SIG-M5 treated with dmso at 0.1 percent for 504 hours (cell line): ENCODE results near the gene CISTR.
"Not testable (repeated sequence)": the region's sequence is repeated elsewhere in the genome, so short reads cannot be mapped to it uniquely, and the experiment has no call there.

Experiments used
- DNase-seq: peaks from one replicate; lab custom pipeline; 2025; ENCODE audit not compliant: unreplicated experiment; lab: John Stamatoyannopoulos, UW

Gene CISTR

GRCh38 chr12:53720946-53721345, 30.8 kb downstream of the CISTR start:
- DNase-seq: no peak

GRCh38 chr12:53719649-53720048, 32.1 kb downstream of the CISTR start:
- no peak for DNase-seq

GRCh38 chr12:53718567-53718966, 33.2 kb downstream of the CISTR start:
- not testable (repeated sequence) for DNase-seq

- no peak for DNase-seq
Observed at GRCh38 chr12:53717319-53717718, 34.5 kb downstream of the CISTR start.

- no peak for DNase-seq
Observed at GRCh38 chr12:53714004-53714403, 37.8 kb downstream of the CISTR start.

- no peak for DNase-seq
Observed at GRCh38 chr12:53713516-53713915, 38.3 kb downstream of the CISTR start.

- no peak for DNase-seq
Observed at GRCh38 chr12:53712059-53712643, 39.6 kb downstream of the CISTR start.

- no peak for DNase-seq
Observed at GRCh38 chr12:53710091-53710490, 41.7 kb downstream of the CISTR start.

- no peak for DNase-seq
Observed at GRCh38 chr12:53709671-53710070, 42.1 kb downstream of the CISTR start.

GRCh38 chr12:53706080-53706479, 45.7 kb downstream of the CISTR start:
- DNase-seq: no peak

- DNase-seq: no peak
Observed at GRCh38 chr12:53703756-53704155, 48.0 kb downstream of the CISTR start.

- DNase-seq: peak; percentile 58
Observed at GRCh38 chr12:53701518-53702264, 50.1 kb downstream of the CISTR start.

GRCh38 chr12:53700567-53700966, 51.2 kb downstream of the CISTR start:
- no peak for DNase-seq

GRCh38 chr12:53699678-53700025, 52.1 kb downstream of the CISTR start:
- DNase-seq: no peak

- no peak for DNase-seq
Observed at GRCh38 chr12:53698948-53699677, 52.7 kb downstream of the CISTR start.

- no peak for DNase-seq
Observed at GRCh38 chr12:53696655-53697331, 55.0 kb downstream of the CISTR start.
